ENCODE data around the gene DLGAP4. TPM values are rescaled to one million over a fixed set of nuclear protein-coding genes. Genes with fewer than 3 reads are reported as not detected.

The DLGAP4 gene
- total and polyA plus RNA-seq, 10 of the 15 experiments (the other 5 are each of a cell fraction or from before 2014, with no cell fraction given), result 0.42 to 43.3 (median 19.0) TPM

- no peak for ATAC-seq
- no peaks in the 10 kb centered on the region for H3K36me3 ChIP-seq (ENCODE audit: control insufficient read depth in 2 of 2, insufficient read depth in 2 of 2, low read length in 1 of 2)
- no peaks in the 10 kb centered on the region for H3K9me3 ChIP-seq (replicated peaks; ENCODE audit: control insufficient read depth, insufficient read depth, low read length)
- H3K4me1 ChIP-seq (ENCODE audit: control insufficient read depth, insufficient read depth, low read length), result no peaks in the 10 kb centered on the region
- ChIA-PET CTCF (no interaction called here), SMC1A (ENCODE audit: uncharacterized antibody, unreplicated experiment) (no interaction called here), RAD21 (ENCODE audit: unreplicated experiment) (no interaction called here), POLR2A (no interaction called here)
- intact Hi-C loops (cut with micrococcal nuclease; ENCODE audit: unreplicated experiment) (no loop called here), in situ Hi-C loops (cut with MboI) (no loop called here)
- H3K9ac ChIP-seq (ENCODE audit: control insufficient read depth, insufficient read depth, low read length), result no peak overlapping the region
- no peak for FAIRE-seq
- no peaks in the 10 kb centered on the region for H3K79me2 ChIP-seq (ENCODE audit: control insufficient read depth, insufficient read depth, low read length)
- 44% methylated on average over 15 of the region's 20 CpGs for WGBS (ENCODE audit: insufficient coverage, insufficient replicate concordance, low lambda C conversion rate, missing lambda C conversion rate)
- BruUV-seq (replicated peaks), result no TSS peak
- no peak for DNase-seq (ENCODE audit: low read depth, low spot score)
- no peak overlapping the region for H2AFZ ChIP-seq (ENCODE audit: control insufficient read depth, low read depth, low read length)
- TF ChIP-seq USF1 (IDR thresholded peaks at IDR 0.05; ENCODE audit: borderline replicate concordance, extremely low read length, insufficient read depth, low read depth, low read length) (no peak), BHLHE40 (IDR thresholded peaks at IDR 0.05; ENCODE audit: borderline replicate concordance in 1 of 2, low read depth in 2 of 2, low read length in 1 of 2) (peak in 1 of 2 experiments; percentile 53; a peak in 2 of 4 replicates)
- H3K27ac ChIP-seq (ENCODE audit: control insufficient read depth, insufficient read depth), result no peak overlapping the region
- H3K4me2 ChIP-seq (ENCODE audit: control insufficient read depth, insufficient read depth), result no peak overlapping the region
- H3K27me3 ChIP-seq (replicated peaks in 1 of 2; ENCODE audit: control insufficient read depth in 2 of 2, insufficient read depth in 2 of 2, low read length in 1 of 2), result no peaks in the 10 kb centered on the region; a peak in 1 of 4 replicates
- no peaks in the 10 kb centered on the region for H4K20me1 ChIP-seq (ENCODE audit: control insufficient read depth, insufficient read depth)
- no peak overlapping the region for H3K4me3 ChIP-seq
Measured at GRCh38 chr20:36394340-36394965, 88.3 kb downstream of the DLGAP4 start.

- H3K4me1 ChIP-seq (ENCODE audit: control insufficient read depth, insufficient read depth, low read length), result no peaks in the 10 kb centered on the region
- H3K27me3 ChIP-seq (replicated peaks in 1 of 2; ENCODE audit: control insufficient read depth in 2 of 2, insufficient read depth in 2 of 2, low read length in 1 of 2), result no peaks in the 10 kb centered on the region; a peak in 1 of 4 replicates
- BruUV-seq (replicated peaks), result no TSS peak
- H3K36me3 ChIP-seq (ENCODE audit: control insufficient read depth in 2 of 2, insufficient read depth in 2 of 2, low read length in 1 of 2), result no peaks in the 10 kb centered on the region
- no peak for ATAC-seq
- in situ Hi-C loops (cut with MboI) (no loop called here), intact Hi-C loops (cut with micrococcal nuclease; ENCODE audit: unreplicated experiment) (no loop called here)
- ChIA-PET RAD21 (ENCODE audit: unreplicated experiment) (no interaction called here), SMC1A (ENCODE audit: uncharacterized antibody, unreplicated experiment) (interaction anchor here (0.8 kb wide), 1 partner anchor 612 kb away, joined by 3 read pairs; no protein-coding TSS in a partner anchor), POLR2A (no interaction called here), CTCF (no interaction called here)
- no peak overlapping the region for H3K4me3 ChIP-seq
- 71% methylated on average over 6 of the region's 6 CpGs for WGBS (ENCODE audit: insufficient coverage, insufficient replicate concordance, low lambda C conversion rate, missing lambda C conversion rate)
- H3K79me2 ChIP-seq (ENCODE audit: control insufficient read depth, insufficient read depth, low read length), result no peaks in the 10 kb centered on the region
- no peak overlapping the region for H3K27ac ChIP-seq (ENCODE audit: control insufficient read depth, insufficient read depth)
- no peak overlapping the region for H2AFZ ChIP-seq (ENCODE audit: control insufficient read depth, low read depth, low read length)
- no peak for FAIRE-seq
- no peak for TF ChIP-seq YY1 (IDR thresholded peaks at IDR 0.05; ENCODE audit: low read depth, low read length)
- no peak for TF ChIP-seq KLF5 (IDR thresholded peaks at IDR 0.05; ENCODE audit: partially characterized antibody)
- TF ChIP-seq ETV6 (conservative IDR thresholded peaks at IDR 0.05 in 1 of 2, IDR thresholded peaks at IDR 0.05 in 1 of 2; ENCODE audit: borderline replicate concordance in 1 of 2, low read depth in 1 of 2), result no peak
- TF ChIP-seq, protein P1, sequence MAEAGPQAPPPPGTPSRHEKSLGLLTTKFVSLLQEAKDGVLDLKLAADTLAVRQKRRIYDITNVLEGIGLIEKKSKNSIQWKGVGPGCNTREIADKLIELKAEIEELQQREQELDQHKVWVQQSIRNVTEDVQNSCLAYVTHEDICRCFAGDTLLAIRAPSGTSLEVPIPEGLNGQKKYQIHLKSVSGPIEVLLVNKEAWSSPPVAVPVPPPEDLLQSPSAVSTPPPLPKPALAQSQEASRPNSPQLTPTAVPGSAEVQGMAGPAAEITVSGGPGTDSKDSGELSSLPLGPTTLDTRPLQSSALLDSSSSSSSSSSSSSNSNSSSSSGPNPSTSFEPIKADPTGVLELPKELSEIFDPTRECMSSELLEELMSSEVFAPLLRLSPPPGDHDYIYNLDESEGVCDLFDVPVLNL (IDR thresholded peaks at IDR 0.05; ENCODE audit: low read depth, low read length), result no peak
- H3K9me3 ChIP-seq (replicated peaks; ENCODE audit: control insufficient read depth, insufficient read depth, low read length), result no peaks in the 10 kb centered on the region
- DNase-seq (ENCODE audit: low read depth, low spot score), result no peak
- H3K9ac ChIP-seq (ENCODE audit: control insufficient read depth, insufficient read depth, low read length), result no peak overlapping the region
- no peak overlapping the region for H3K4me2 ChIP-seq (ENCODE audit: control insufficient read depth, insufficient read depth)
- no peaks in the 10 kb centered on the region for H4K20me1 ChIP-seq (ENCODE audit: control insufficient read depth, insufficient read depth)
Measured at GRCh38 chr20:36396340-36396739, 90.2 kb downstream of the DLGAP4 start.

All from GM12878 (cell line).